ENCODE data around the gene ADH5. TPM values are rescaled to one million over a fixed set of nuclear protein-coding genes. Genes with fewer than 3 reads are reported as not detected.

ADH5 gene
- total and polyA plus RNA-seq, 9 of the 15 experiments (the other 6 are each of a cell fraction or from before 2014, with no cell fraction given), result 115 to 310 (median 200) TPM

DNA sequence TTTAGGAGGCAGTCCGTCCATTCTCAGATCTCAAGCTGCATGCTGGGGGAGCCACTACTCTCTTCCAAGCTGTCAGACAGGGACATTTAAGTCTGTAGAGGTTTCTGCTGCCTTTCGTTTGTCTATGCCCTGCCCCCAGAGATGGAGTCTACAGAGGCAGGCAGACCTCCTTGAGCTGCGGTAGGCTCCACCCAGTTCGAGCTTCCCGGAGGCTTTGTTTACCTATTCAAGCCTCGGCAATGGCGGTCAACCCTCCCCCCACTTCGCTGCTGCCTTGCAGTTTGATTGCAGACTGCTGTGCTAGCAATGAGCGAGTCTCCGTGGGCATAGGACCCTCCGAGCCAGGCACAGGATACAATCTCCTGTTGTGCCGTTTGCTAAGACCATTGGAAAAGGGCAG is 10.7 kb upstream of the ADH5 start (continued):
- TF ChIP-seq ZNF165 (CRISPR knock-in tag; IDR thresholded peaks at IDR 0.05; ENCODE audit: borderline replicate concordance) (no peak), TGIF2 (CRISPR knock-in tag; IDR thresholded peaks at IDR 0.05) (no peak), ZNF121 (CRISPR knock-in tag; conservative IDR thresholded peaks at IDR 0.05) (no peak), FOXJ2 (tag; IDR thresholded peaks at IDR 0.05) (0 out of 2 replicates have a peak, but pooled peaks have one; percentile 22), HDGF (IDR thresholded peaks at IDR 0.05) (no peak), ZNF408 (CRISPR knock-in tag; IDR thresholded peaks at IDR 0.05; ENCODE audit: low read depth) (no peak), FOXA3 (CRISPR knock-in tag; conservative IDR thresholded peaks at IDR 0.05 in 1 of 2, IDR thresholded peaks at IDR 0.05 in 1 of 2) (peak in 1 of 2 experiments; percentile 53; a peak in 2 of 4 replicates), FOXK2 (conservative IDR thresholded peaks at IDR 0.05 in 1 of 2, IDR thresholded peaks at IDR 0.05 in 1 of 2; ENCODE audit: low read depth in 2 of 2) (peak; percentile 83 to 86), ZNF766 (CRISPR knock-in tag; conservative IDR thresholded peaks at IDR 0.05) (peak; percentile 89), RAD21 (CRISPR knock-in tag; conservative IDR thresholded peaks at IDR 0.05 in 1 of 2, IDR thresholded peaks at IDR 0.05 in 1 of 2) (no peak), JUN (IDR thresholded peaks at IDR 0.05; ENCODE audit: borderline replicate concordance, low read depth, low read length) (no peak), JUN (CRISPR knock-in tag; IDR thresholded peaks at IDR 0.05; ENCODE audit: borderline replicate concordance) (no peak), NFRKB (IDR thresholded peaks at IDR 0.05; ENCODE audit: low read depth) (0 out of 2 replicates have a peak, but pooled peaks have one; percentile 38), SAP30 (IDR thresholded peaks at IDR 0.05; ENCODE audit: borderline replicate concordance, insufficient read depth, low read depth, low read length, poor library complexity, severe bottlenecking) (no peak), YY1 (IDR thresholded peaks at IDR 0.05; ENCODE audit: borderline replicate concordance in 1 of 3, control insufficient read depth in 1 of 3, extremely low read depth in 1 of 3, insufficient read depth in 3 of 3, insufficient read length in 1 of 3, insufficient replicate concordance in 2 of 3, low read depth in 1 of 3, low read length in 2 of 3) (peak in 2 of 3 experiments; percentile 58 to 86), TARDBP (IDR thresholded peaks at IDR 0.05) (no peak), MCM3 (IDR thresholded peaks at IDR 0.05) (no peak), ARNT (IDR thresholded peaks at IDR 0.05) (no peak)
- TF ChIP-seq, protein P1, sequence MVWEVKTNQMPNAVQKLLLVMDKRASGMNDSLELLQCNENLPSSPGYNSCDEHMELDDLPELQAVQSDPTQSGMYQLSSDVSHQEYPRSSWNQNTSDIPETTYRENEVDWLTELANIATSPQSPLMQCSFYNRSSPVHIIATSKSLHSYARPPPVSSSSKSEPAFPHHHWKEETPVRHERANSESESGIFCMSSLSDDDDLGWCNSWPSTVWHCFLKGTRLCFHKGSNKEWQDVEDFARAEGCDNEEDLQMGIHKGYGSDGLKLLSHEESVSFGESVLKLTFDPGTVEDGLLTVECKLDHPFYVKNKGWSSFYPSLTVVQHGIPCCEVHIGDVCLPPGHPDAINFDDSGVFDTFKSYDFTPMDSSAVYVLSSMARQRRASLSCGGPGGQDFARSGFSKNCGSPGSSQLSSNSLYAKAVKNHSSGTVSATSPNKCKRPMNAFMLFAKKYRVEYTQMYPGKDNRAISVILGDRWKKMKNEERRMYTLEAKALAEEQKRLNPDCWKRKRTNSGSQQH (CRISPR knock-in tag; IDR thresholded peaks at IDR 0.05), result no peak
- TF ChIP-seq, protein P2, sequence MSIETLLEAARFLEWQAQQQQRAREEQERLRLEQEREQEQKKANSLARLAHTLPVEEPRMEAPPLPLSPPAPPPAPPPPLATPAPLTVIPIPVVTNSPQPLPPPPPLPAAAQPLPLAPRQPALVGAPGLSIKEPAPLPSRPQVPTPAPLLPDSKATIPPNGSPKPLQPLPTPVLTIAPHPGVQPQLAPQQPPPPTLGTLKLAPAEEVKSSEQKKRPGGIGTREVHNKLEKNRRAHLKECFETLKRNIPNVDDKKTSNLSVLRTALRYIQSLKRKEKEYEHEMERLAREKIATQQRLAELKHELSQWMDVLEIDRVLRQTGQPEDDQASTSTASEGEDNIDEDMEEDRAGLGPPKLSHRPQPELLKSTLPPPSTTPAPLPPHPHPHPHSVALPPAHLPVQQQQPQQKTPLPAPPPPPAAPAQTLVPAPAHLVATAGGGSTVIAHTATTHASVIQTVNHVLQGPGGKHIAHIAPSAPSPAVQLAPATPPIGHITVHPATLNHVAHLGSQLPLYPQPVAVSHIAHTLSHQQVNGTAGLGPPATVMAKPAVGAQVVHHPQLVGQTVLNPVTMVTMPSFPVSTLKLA (conservative IDR thresholded peaks at IDR 0.05), result 0 out of 4 replicates have a peak, but pooled peaks of 1 of the 2 experiments have one; percentile 14
